ENCODE data around the gene IQSEC1. TPM values are rescaled to one million over a fixed set of nuclear protein-coding genes. Genes with fewer than 3 reads are reported as not detected.

The IQSEC1 gene
- total RNA-seq, 1 donor from 2014 or later, result 211 TPM

DNA sequence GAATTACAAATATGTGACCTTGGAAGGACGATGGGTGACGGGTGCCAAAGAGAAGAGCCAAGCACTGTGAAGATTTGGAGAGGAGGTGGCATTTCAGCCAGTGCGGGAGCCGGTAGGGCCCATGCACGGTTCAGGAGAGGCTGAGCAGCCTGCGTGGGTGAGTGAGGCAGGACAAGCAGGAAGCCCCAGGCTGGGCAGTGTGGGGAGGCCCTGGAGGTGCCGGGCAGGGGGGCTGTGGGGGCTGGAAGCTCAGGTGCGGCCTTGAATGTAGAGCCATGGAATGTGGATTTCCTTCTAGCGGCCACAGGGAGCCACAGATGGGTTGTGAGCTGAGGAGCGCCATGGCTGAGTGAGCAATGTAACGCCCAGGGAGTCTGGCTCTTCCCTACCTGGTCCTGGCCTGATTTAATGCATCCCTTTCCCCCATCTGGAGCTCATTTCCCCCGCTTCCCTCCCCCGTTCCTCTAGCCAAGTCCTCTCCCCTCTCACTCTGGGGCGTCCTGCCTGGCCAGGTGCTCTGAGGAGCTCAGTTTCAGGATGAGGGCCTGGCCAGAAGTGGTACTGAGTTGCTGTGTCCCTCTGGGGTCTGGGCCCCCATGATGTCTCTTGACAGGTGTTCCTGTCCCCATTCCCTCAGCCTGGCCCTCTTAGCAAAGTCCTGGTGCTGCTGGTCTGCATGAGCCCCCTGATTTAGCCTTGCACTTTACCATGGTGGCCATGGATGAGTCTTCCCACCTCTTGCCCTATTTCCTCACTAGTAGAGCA, 41.8 kb upstream of the IQSEC1 start:
- H3K27ac Mint-ChIP-seq (ENCODE audit: unreplicated experiment), result no peak overlapping the region
- H3K27me3 Mint-ChIP-seq (ENCODE audit: unreplicated experiment), result peaks cover 4% of the 10 kb centered on the region
- H3K4me1 Mint-ChIP-seq (ENCODE audit: low read depth, unreplicated experiment), result peaks cover 9% of the 10 kb centered on the region
- H3K9me3 Mint-ChIP-seq (ENCODE audit: unreplicated experiment), result peaks cover 2% of the 10 kb centered on the region
- H3K36me3 Mint-ChIP-seq (ENCODE audit: unreplicated experiment), result no peaks in the 10 kb centered on the region
- H3K4me3 Mint-ChIP-seq (ENCODE audit: unreplicated experiment), result no peak overlapping the region
- no peak for DNase-seq
- TF ChIP-seq, protein P1, sequence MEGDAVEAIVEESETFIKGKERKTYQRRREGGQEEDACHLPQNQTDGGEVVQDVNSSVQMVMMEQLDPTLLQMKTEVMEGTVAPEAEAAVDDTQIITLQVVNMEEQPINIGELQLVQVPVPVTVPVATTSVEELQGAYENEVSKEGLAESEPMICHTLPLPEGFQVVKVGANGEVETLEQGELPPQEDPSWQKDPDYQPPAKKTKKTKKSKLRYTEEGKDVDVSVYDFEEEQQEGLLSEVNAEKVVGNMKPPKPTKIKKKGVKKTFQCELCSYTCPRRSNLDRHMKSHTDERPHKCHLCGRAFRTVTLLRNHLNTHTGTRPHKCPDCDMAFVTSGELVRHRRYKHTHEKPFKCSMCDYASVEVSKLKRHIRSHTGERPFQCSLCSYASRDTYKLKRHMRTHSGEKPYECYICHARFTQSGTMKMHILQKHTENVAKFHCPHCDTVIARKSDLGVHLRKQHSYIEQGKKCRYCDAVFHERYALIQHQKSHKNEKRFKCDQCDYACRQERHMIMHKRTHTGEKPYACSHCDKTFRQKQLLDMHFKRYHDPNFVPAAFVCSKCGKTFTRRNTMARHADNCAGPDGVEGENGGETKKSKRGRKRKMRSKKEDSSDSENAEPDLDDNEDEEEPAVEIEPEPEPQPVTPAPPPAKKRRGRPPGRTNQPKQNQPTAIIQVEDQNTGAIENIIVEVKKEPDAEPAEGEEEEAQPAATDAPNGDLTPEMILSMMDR (IDR thresholded peaks at IDR 0.05; ENCODE audit: partially characterized antibody, unreplicated experiment), result no peak

DNA sequence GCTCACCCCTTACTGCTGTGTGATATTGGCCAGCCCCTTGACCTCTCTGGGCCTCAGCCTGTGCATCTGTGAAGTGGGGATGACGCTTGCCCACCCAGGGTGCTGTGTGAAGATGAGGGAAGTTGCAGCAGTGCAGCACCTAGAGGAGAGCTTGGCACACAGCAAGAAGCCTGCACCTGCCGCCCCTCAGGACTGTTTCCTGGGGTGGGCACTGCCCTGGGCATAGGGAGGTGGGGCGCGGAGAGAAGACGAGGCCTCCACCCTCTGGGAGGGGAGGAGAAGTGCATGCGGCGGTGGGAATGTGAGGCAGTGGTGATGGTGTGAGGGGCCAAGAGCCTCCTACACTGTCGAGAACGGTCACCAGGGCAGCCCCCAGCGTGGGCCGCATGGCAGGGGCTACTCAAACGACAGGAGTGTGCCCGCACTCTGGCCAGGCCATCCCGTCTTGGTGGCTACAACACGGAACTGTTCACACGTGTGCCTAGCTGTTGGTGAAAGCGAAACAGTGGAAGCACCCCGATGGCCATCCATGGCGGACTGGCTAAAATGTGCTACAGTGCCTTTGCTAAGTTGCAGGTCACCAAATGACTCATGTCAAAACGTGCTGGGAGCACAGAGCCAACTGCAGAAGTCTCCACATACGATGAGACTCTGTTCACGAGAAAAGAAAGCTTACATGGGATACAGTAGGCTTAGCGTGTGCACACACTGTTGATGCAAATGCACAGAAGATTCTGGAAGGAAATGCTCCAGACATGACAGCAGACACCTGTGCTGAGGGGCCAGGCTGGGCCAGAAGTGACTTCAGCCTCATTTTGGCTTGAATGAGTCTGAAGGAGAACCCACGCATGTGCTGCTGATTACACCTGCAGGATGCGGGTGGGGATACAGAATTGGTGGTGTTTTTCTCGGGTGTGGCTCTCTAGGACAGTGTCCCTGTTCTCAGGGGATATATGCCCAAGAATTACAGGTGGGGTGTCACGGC, 40.4 kb upstream of the IQSEC1 start:
- Mint-ChIP-seq H3K4me1 (ENCODE audit: low read depth, unreplicated experiment) (peaks cover 9% of the 10 kb centered on the region), H3K27ac (ENCODE audit: unreplicated experiment) (no peak overlapping the region), H3K36me3 (ENCODE audit: unreplicated experiment) (no peaks in the 10 kb centered on the region), H3K4me3 (ENCODE audit: unreplicated experiment) (no peak overlapping the region), H3K27me3 (ENCODE audit: unreplicated experiment) (peaks cover 6% of the 10 kb centered on the region), H3K9me3 (ENCODE audit: unreplicated experiment) (peaks cover 2% of the 10 kb centered on the region)
- DNase-seq, result no peak
- TF ChIP-seq, protein P1 (IDR thresholded peaks at IDR 0.05; ENCODE audit: partially characterized antibody, unreplicated experiment), result no peak

- Mint-ChIP-seq H3K4me1 (ENCODE audit: low read depth, unreplicated experiment) (peaks cover 9% of the 10 kb centered on the region), H3K4me3 (ENCODE audit: unreplicated experiment) (no peak overlapping the region), H3K9me3 (ENCODE audit: unreplicated experiment) (peaks cover 6% of the 10 kb centered on the region), H3K27me3 (ENCODE audit: unreplicated experiment) (peaks cover 8% of the 10 kb centered on the region), H3K27ac (ENCODE audit: unreplicated experiment) (no peak overlapping the region), H3K36me3 (ENCODE audit: unreplicated experiment) (no peaks in the 10 kb centered on the region)
- no peak for DNase-seq
- TF ChIP-seq, protein P1 (IDR thresholded peaks at IDR 0.05; ENCODE audit: partially characterized antibody, unreplicated experiment), result no peak
These were observed 39.5 kb upstream of the IQSEC1 start for GRCh38 chr3:13112521-13113345.

DNA sequence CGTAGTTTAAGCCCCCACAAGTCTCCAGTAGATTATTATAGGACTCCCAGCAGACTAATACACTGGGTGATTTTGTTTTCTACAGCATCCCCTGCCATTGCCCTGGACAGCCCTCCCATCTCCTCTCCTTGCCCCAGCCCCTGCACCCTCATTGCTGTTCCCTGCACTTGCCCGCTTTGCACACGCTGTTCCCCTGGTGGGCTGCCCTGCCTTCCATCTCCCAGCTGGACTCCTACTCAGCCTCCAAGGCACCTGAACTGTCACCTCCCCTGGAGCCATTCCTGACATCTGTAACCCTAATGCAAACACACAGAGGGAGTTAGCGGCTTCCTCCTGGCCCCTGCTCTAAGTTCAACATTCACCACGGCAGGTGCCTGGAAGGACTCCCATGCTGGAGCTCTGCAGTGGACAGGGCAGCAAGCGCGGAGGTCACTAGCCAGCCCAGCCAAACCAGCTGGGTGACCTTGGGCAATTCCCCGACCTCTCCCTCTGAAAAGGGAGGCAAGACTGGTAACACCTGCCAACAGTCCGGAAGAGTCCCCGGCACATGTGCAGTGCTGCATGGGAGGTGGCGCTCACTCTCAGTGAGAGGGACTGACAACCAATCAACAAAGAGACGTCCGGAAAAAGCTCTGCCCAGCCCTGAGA, 38.8 kb upstream of the IQSEC1 start:
- H3K36me3 Mint-ChIP-seq (ENCODE audit: unreplicated experiment), result no peaks in the 10 kb centered on the region
- no peak for DNase-seq
- peaks cover 9% of the 10 kb centered on the region for H3K4me1 Mint-ChIP-seq (ENCODE audit: low read depth, unreplicated experiment)
- H3K4me3 Mint-ChIP-seq (ENCODE audit: unreplicated experiment), result no peak overlapping the region
- TF ChIP-seq, protein P1 (IDR thresholded peaks at IDR 0.05; ENCODE audit: partially characterized antibody, unreplicated experiment), result no peak
- H3K9me3 Mint-ChIP-seq (ENCODE audit: unreplicated experiment), result peaks cover 6% of the 10 kb centered on the region
- peak overlapping the region; percentile 17 for H3K27ac Mint-ChIP-seq (ENCODE audit: unreplicated experiment)
- peaks cover 8% of the 10 kb centered on the region for H3K27me3 Mint-ChIP-seq (ENCODE audit: unreplicated experiment)

Measured in glutamatergic neuron (in vitro differentiated cells).